GM21723 (cell line): ENCODE measurements around the gene MAP7D1.

Experiments
- ATAC-seq: cut with Tn5 transposase; IDR thresholded peaks from one replicate; pipeline ENCODE4 v1.9.1; 2021; ENCODE audit warnings: mild to moderate bottlenecking, moderate library complexity; ENCODE audit not compliant: unreplicated experiment

MAP7D1 gene

GRCh38 chr1:36126797-36127500 is 29.0 kb upstream of the MAP7D1 start:
- no peak for ATAC-seq

- no peak for ATAC-seq
Observed at GRCh38 chr1:36128126-36128904, 27.6 kb upstream of the MAP7D1 start.

- no peak for ATAC-seq
Observed at GRCh38 chr1:36128905-36129206, 27.1 kb upstream of the MAP7D1 start.

GRCh38 chr1:36132029-36132428 is 23.9 kb upstream of the MAP7D1 start:
- ATAC-seq: no peak

- no peak for ATAC-seq
Observed at GRCh38 chr1:36133484-36133883, 22.5 kb upstream of the MAP7D1 start.

GRCh38 chr1:36134031-36134430 is 21.9 kb upstream of the MAP7D1 start:
- ATAC-seq: no peak

GRCh38 chr1:36134505-36135329 is 21.2 kb upstream of the MAP7D1 start:
- no peak for ATAC-seq

- ATAC-seq: no peak
Observed at GRCh38 chr1:36135330-36135667, 20.7 kb upstream of the MAP7D1 start.

- no peak for ATAC-seq
Observed at GRCh38 chr1:36135796-36136195, 20.2 kb upstream of the MAP7D1 start.

- ATAC-seq: no peak
Observed at GRCh38 chr1:36136535-36136934, 19.4 kb upstream of the MAP7D1 start.

GRCh38 chr1:36137226-36137625 is 18.7 kb upstream of the MAP7D1 start:
- no peak for ATAC-seq

- ATAC-seq: no peak
Observed at GRCh38 chr1:36137776-36138175, 18.2 kb upstream of the MAP7D1 start.

- ATAC-seq: no peak
Observed at GRCh38 chr1:36139521-36139920, 16.4 kb upstream of the MAP7D1 start.

- ATAC-seq: no peak
Observed at GRCh38 chr1:36142121-36142520, 13.8 kb upstream of the MAP7D1 start.

GRCh38 chr1:36143424-36143823 is 12.5 kb upstream of the MAP7D1 start:
- no peak for ATAC-seq

- ATAC-seq: no peak
Observed at GRCh38 chr1:36144413-36144812, 11.5 kb upstream of the MAP7D1 start.

GRCh38 chr1:36148821-36149236 is 7.1 kb upstream of the MAP7D1 start:
- no peak for ATAC-seq

- ATAC-seq: peak; percentile 86
Observed at GRCh38 chr1:36149237-36149972, 6.6 kb upstream of the MAP7D1 start, which contains the start of gene TRAPPC3. TRAPPC3 (minus strand) TSS chr1:36149486; CDS start chr1:36149378, 108 bp downstream.

- no peak for ATAC-seq
Observed at GRCh38 chr1:36149973-36150295, 6.0 kb upstream of the MAP7D1 start.

GRCh38 chr1:36150296-36151133 is 5.4 kb upstream of the MAP7D1 start:
- peak; percentile 52 for ATAC-seq
